Upper lobe of right lung (tissue), 1 donor: ENCODE results near the gene FUT7. TPM values are rescaled to one million over a fixed set of nuclear protein-coding genes. Genes with fewer than 3 reads are reported as not detected.

Experiments
- ATAC-seq: fragments of 200-7000 bp; cut with Tn5 transposase; one replicate; pipeline ENCODE4 v1.9.1; 2020; ENCODE audit warnings: mild to moderate bottlenecking, moderate library complexity
- DNase-seq: peaks from one replicate; pipeline ENCODE4 v3.0.0-alpha.2; 2020
- H3K27ac ChIP-seq: fragments of 200-600 bp; one replicate; pipeline ENCODE4 v1.8.0; 2022
- H3K27me3 ChIP-seq: fragments of 200-600 bp; one replicate; pipeline ENCODE4 v1.8.0; 2022; ENCODE audit warnings: mild to moderate bottlenecking
- H3K36me3 ChIP-seq: fragments of 200-600 bp; one replicate; pipeline ENCODE4 v1.8.0; 2022
- H3K4me1 ChIP-seq: fragments of 200-600 bp; one replicate; pipeline ENCODE4 v1.8.0; 2022
- H3K4me3 ChIP-seq: fragments of 200-600 bp; one replicate; pipeline ENCODE4 v1.8.0; 2022; ENCODE audit warnings: mild to moderate bottlenecking
- H3K9me3 ChIP-seq: fragments of 200-600 bp; one replicate; pipeline ENCODE4 v1.8.0; 2022
- CTCF ChIP-seq: fragments of 200-600 bp; IDR thresholded peaks from one replicate; pipeline ENCODE4 v1.8.0; 2022; ENCODE audit warnings: antibody characterized with exemption
- intact Hi-C: fragments of 100-400 bp; cut with DNase I; formaldehyde crosslinking; loops from one replicate; pipeline ENCODE4 v1.11.0; 2022
- total RNA-seq: library from RNA; stranded (reverse); fragmentation: NEBNext Ultra II Directional; extraction: Animal tissue kit (Norgen Biotek cat#: 25700); gene quantifications from one replicate; pipeline ENCODE4 v1.2.1, GENCODE V29; 2021
- donor health status: DM: no; HTN: yes; CAD: no; lungs with severe emphysema.

FUT7 gene
- total RNA-seq, 1 donor from 2014 or later = 0.81 TPM

- Histone ChIP-seq H3K27me3 (no peaks in the 10 kb centered on the region), H3K27ac (peak overlapping the region; percentile 36), H3K9me3 (no peaks in the 10 kb centered on the region), H3K36me3 (no peaks in the 10 kb centered on the region), H3K4me3 (peak overlapping the region; percentile 62), H3K4me1 (peaks cover 37% of the 10 kb centered on the region)
- intact Hi-C loops = no loop called here
- peak; percentile 92 for TF ChIP-seq CTCF
- ATAC-seq = peak; percentile 78
- DNase-seq = peak; percentile 89
Measured at GRCh38 chr9:137029058-137029936, 2.6 kb downstream of the FUT7 start.

GRCh38 chr9:137028263-137029057, 3.4 kb downstream of the FUT7 start:
- Histone ChIP-seq H3K4me1 (peaks cover 36% of the 10 kb centered on the region), H3K4me3 (peak overlapping the region; percentile 62), H3K9me3 (no peaks in the 10 kb centered on the region), H3K27ac (peak overlapping the region; percentile 51), H3K36me3 (no peaks in the 10 kb centered on the region), H3K27me3 (no peaks in the 10 kb centered on the region)
- intact Hi-C loops = no loop called here
- DNase-seq = peak; percentile 87
- peak; percentile 37 for TF ChIP-seq CTCF
- peak; percentile 66 for ATAC-seq

- intact Hi-C loops = no loop called here
- DNase-seq (no peak), ATAC-seq (no peak)
- Histone ChIP-seq H3K27ac (peak within 1 kb of the TSS; percentile 51), H3K9me3 (no peaks in the 10 kb centered on the region), H3K4me3 (peak within 1 kb of the TSS; percentile 62), H3K27me3 (no peaks in the 10 kb centered on the region), H3K36me3 (no peaks in the 10 kb centered on the region), H3K4me1 (peaks cover 36% of the 10 kb centered on the region)
- no peak for TF ChIP-seq CTCF
Measured at GRCh38 chr9:137027369-137028262, 4.3 kb downstream of the FUT7 start, which contains the start of gene ABCA2. Gene ABCA2 (minus strand): TSS chr9:137028237. CDS start chr9:137028140, 97 bp downstream.

GRCh38 chr9:137026828-137027227, 5.1 kb downstream of the FUT7 start:
- H3K36me3 ChIP-seq = no peaks in the 10 kb centered on the region
- ATAC-seq (no peak), DNase-seq (no peak)
- H3K4me1 ChIP-seq = peaks cover 36% of the 10 kb centered on the region
- TF ChIP-seq CTCF = no peak
- intact Hi-C loops = no loop called here
- no peaks in the 10 kb centered on the region for H3K27me3 ChIP-seq
- H3K4me3 ChIP-seq = peak overlapping the region; percentile 52
- no peak overlapping the region for H3K27ac ChIP-seq
- no peaks in the 10 kb centered on the region for H3K9me3 ChIP-seq

- intact Hi-C loops = no loop called here
- no peak overlapping the region for H3K4me3 ChIP-seq
- H3K4me1 ChIP-seq = peaks cover 35% of the 10 kb centered on the region
- ATAC-seq = no peak
- H3K36me3 ChIP-seq = no peaks in the 10 kb centered on the region
- H3K27me3 ChIP-seq = no peaks in the 10 kb centered on the region
- TF ChIP-seq CTCF = no peak
- no peaks in the 10 kb centered on the region for H3K9me3 ChIP-seq
- H3K27ac ChIP-seq = no peak overlapping the region
- no peak for DNase-seq
Measured at GRCh38 chr9:137026384-137026783, 5.5 kb downstream of the FUT7 start.
